SU-DHL-6 (cell line): Measurements from ENCODE around the gene IGIP.

Experiments
- H2AFZ ChIP-seq: fragments of 200-600 bp; sonication (generic); 2 replicates; pipeline ENCODE4 v1.6.1; 2014; ENCODE audit warnings: low read depth, mild to moderate bottlenecking, moderate library complexity, mixed read lengths, antibody characterized with exemption, low read length; ENCODE audit not compliant: severe bottlenecking
- H3F3A ChIP-seq: fragments of 200-600 bp; shearing (Covaris generic); 2 replicates; pipeline ENCODE4 v1.6.0; 2016; ENCODE audit warnings: antibody characterized with exemption, mild to moderate bottlenecking; ENCODE audit not compliant: insufficient read depth
- H3K27ac ChIP-seq: fragments of 200-600 bp; sonication (generic); 2 replicates; pipeline ENCODE4 v1.5.1; 2016; ENCODE audit warnings: low read depth, mild to moderate bottlenecking, low read length, moderate library complexity, mixed read lengths
- H3K27me3 ChIP-seq: fragments of 200-600 bp; sonication (generic), shearing (Covaris generic); 2 replicates; pipeline ENCODE4 v1.6.0; 2014; ENCODE audit warnings: mild to moderate bottlenecking, low read length
- H3K36me3 ChIP-seq: fragments of 200-600 bp; sonication (generic); 2 replicates; pipeline ENCODE4 v1.6.1; 2014; ENCODE audit warnings: mild to moderate bottlenecking, low read length, mixed read lengths
- H3K4me2 ChIP-seq: fragments of 300-600, 200-600 bp; shearing (Covaris generic), sonication (generic); 2 replicates; pipeline ENCODE4 v1.6.0; 2014; ENCODE audit warnings: low read length, low read depth, mild to moderate bottlenecking; ENCODE audit not compliant: poor library complexity, severe bottlenecking
- H3K4me3 ChIP-seq: fragments of 200-600 bp; sonication (generic); 2 replicates; pipeline ENCODE4 v1.5.1; 2014; ENCODE audit warnings: antibody characterized with exemption, low read length, mild to moderate bottlenecking, mixed read lengths; ENCODE audit not compliant: insufficient read depth, poor library complexity, severe bottlenecking
- H3K79me2 ChIP-seq: fragments of 200-600 bp; sonication (generic); 2 replicates; pipeline ENCODE4 v1.6.1; 2014; ENCODE audit warnings: mild to moderate bottlenecking, low read length, moderate library complexity; ENCODE audit not compliant: insufficient read depth
- H3K9ac ChIP-seq: fragments of 200-600 bp; sonication (generic); 2 replicates; pipeline ENCODE4 v1.7.0; 2014; ENCODE audit warnings: mild to moderate bottlenecking, low read length
- H3K9me2 ChIP-seq: fragments of 200-600 bp; sonication (generic); replicated peaks from 2 replicates; pipeline ENCODE4 v1.6.1; 2014; ENCODE audit warnings: low read length; ENCODE audit not compliant: insufficient read depth
- H3K9me3 ChIP-seq: fragments of 200-600 bp; sonication (generic); 2 replicates; pipeline ENCODE4 v1.6.1; 2014; ENCODE audit warnings: low read length, mixed read lengths; ENCODE audit not compliant: insufficient read depth
- H4K20me1 ChIP-seq: fragments of 200-600 bp; sonication (generic); 2 replicates; pipeline ENCODE4 v1.6.1; 2014; ENCODE audit warnings: low read depth, mild to moderate bottlenecking, antibody characterized with exemption, low read length, moderate library complexity, mixed read lengths
- CTCF ChIP-seq: fragments of 200-600 bp; sonication (generic); IDR thresholded peaks from one replicate; pipeline ENCODE4 v1.5.1; 2017; ENCODE audit warnings: antibody characterized with exemption, mild to moderate bottlenecking, low read length, moderate library complexity; ENCODE audit not compliant: insufficient read depth, poor library complexity, severe bottlenecking
- EZH2phosphoT487 ChIP-seq: fragments of 200-600 bp; sonication (generic), shearing (Covaris generic); conservative IDR thresholded peaks from 2 replicates; pipeline ENCODE4 v1.6.1; 2018; ENCODE audit warnings: mild to moderate bottlenecking, antibody characterized with exemption, low read length, moderate library complexity, mixed read lengths

Gene IGIP

GRCh38 chr5:140113180-140113698 is 12.5 kb upstream of the IGIP start:
- peak overlapping the region; percentile 80 for H3K4me3 ChIP-seq
- TF ChIP-seq CTCF: no peak
- TF ChIP-seq EZH2phosphoT487: no peak
- H2AFZ ChIP-seq: peak overlapping the region; percentile 60
- H3K36me3 ChIP-seq: peaks cover 7% of the 10 kb centered on the region
- H3K9ac ChIP-seq: peak overlapping the region; percentile 79
- H3K79me2 ChIP-seq: peaks cover 66% of the 10 kb centered on the region
- H4K20me1 ChIP-seq: peaks cover 39% of the 10 kb centered on the region
- H3K27me3 ChIP-seq: no peaks in the 10 kb centered on the region
- no peaks in the 10 kb centered on the region for H3K9me3 ChIP-seq
- H3K4me2 ChIP-seq: peak overlapping the region; percentile 97
- H3K27ac ChIP-seq: peak overlapping the region; percentile 30; the same call in 1 of the 2 replicates
- H3F3A ChIP-seq: peaks cover 39% of the 10 kb centered on the region
- no peaks in the 10 kb centered on the region for H3K9me2 ChIP-seq

GRCh38 chr5:140113699-140114263 is 12.0 kb upstream of the IGIP start, which contains the start of gene PURA:
TSS of gene PURA (plus strand) at chr5:140114109. CDS start at chr5:140114182, 73 bp downstream.
- H2AFZ ChIP-seq: peak within 1 kb of the TSS; percentile 60
- H3K4me3 ChIP-seq: peak within 1 kb of the TSS; percentile 80
- H3F3A ChIP-seq: peaks cover 43% of the 10 kb centered on the region
- H3K27ac ChIP-seq: peak within 1 kb of the TSS; percentile 41
- peaks cover 61% of the 10 kb centered on the region for H3K79me2 ChIP-seq
- no peaks in the 10 kb centered on the region for H3K9me3 ChIP-seq
- H4K20me1 ChIP-seq: peaks cover 44% of the 10 kb centered on the region
- no peaks in the 10 kb centered on the region for H3K27me3 ChIP-seq
- H3K4me2 ChIP-seq: peak within 1 kb of the TSS; percentile 97
- H3K36me3 ChIP-seq: peaks cover 7% of the 10 kb centered on the region
- H3K9me2 ChIP-seq: no peaks in the 10 kb centered on the region
- H3K9ac ChIP-seq: peak within 1 kb of the TSS; percentile 79
- TF ChIP-seq CTCF (peak; percentile 24), EZH2phosphoT487 (no peak)

DNA sequence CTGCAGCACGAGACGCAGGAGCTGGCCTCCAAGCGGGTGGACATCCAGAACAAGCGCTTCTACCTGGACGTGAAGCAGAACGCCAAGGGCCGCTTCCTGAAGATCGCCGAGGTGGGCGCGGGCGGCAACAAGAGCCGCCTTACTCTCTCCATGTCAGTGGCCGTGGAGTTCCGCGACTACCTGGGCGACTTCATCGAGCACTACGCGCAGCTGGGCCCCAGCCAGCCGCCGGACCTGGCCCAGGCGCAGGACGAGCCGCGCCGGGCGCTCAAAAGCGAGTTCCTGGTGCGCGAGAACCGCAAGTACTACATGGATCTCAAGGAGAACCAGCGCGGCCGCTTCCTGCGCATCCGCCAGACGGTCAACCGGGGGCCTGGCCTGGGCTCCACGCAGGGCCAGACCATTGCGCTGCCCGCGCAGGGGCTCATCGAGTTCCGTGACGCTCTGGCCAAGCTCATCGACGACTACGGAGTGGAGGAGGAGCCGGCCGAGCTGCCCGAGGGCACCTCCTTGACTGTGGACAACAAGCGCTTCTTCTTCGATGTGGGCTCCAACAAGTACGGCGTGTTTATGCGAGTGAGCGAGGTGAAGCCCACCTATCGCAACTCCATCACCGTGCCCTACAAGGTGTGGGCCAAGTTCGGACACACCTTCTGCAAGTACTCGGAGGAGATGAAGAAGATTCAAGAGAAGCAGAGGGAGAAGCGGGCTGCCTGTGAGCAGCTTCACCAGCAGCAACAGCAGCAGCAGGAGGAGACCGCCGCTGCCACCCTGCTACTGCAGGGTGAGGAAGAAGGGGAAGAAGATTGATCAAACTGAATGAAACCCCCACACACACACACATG is 11.2 kb upstream of the IGIP start:
- Histone ChIP-seq H3K9me3 (no peaks in the 10 kb centered on the region), H2AFZ (peak overlapping the region; percentile 52), H3K36me3 (peaks cover 7% of the 10 kb centered on the region), H3K9me2 (no peaks in the 10 kb centered on the region), H3K27ac (peak overlapping the region; percentile 41), H4K20me1 (peaks cover 47% of the 10 kb centered on the region), H3F3A (peaks cover 40% of the 10 kb centered on the region), H3K4me2 (peak overlapping the region; percentile 97), H3K27me3 (no peaks in the 10 kb centered on the region), H3K79me2 (peaks cover 53% of the 10 kb centered on the region), H3K4me3 (peak overlapping the region; percentile 80), H3K9ac (peak overlapping the region; percentile 79)
- no peak for TF ChIP-seq CTCF
- no peak for TF ChIP-seq EZH2phosphoT487
